ENCODE results near the gene SBF2. TPM values are rescaled to one million over a fixed set of nuclear protein-coding genes. Genes with fewer than 3 reads are reported as not detected.

SBF2 gene
- polyA plus RNA-seq, 1 donor, result 45.4 TPM

DNA sequence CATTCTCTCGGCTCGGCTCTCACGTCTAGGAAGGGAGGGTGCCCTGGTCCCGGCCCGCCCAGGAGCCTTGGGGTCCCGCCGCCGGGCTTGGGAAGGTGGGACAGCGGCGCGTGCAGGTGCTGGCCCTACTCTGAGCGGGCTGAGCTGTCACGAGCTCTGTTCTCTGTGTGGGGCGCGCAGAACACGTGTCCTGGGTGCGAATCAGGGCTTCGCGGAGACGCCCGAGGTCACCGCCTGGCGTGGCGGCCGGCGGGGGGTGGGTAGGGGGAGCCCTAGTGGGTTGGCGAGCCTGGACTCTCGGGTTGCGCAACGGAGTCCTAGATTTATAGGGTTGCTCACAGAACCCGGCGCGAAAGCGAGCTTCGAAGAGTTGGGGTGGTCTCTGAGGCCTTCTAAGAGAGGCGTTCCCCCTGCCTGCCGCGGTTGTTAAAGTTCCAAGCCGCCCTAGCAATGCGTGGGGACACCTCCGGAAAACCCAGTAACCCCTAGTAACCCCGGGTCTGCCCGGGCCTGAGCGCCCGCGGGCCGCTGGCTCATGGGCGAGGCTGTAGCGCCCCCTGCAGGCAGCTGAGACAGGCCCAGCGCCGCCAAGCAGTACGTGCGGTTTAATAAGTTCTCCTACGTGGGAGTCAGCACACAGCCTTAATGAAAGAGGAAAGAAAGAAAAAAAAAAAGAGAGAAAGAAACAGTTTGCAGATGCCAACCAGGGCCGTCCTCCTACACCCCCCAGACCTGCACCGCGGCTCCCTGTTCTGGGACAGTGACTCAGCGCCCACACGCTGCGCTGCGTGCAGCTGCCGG is 13.6 kb upstream of the SBF2 start:
- DNase-seq, result peak; percentile 77 to 83
- Histone ChIP-seq H3K27ac (ENCODE audit: low read length) (no peak overlapping the region), H3K27me3 (ENCODE audit: control insufficient read depth, insufficient read depth, low read length) (peaks cover 17% of the 10 kb centered on the region), H3K9me3 (ENCODE audit: control insufficient read depth, low read depth, low read length) (peaks cover 6% of the 10 kb centered on the region), H3K4me3 (ENCODE audit: low read length) (peak overlapping the region; percentile 78), H3K4me1 (ENCODE audit: control insufficient read depth, insufficient read depth, low read length) (peaks cover 15% of the 10 kb centered on the region), H3K36me3 (ENCODE audit: control insufficient read depth, insufficient read depth, low read length) (no peaks in the 10 kb centered on the region)
- WGBS (ENCODE audit: insufficient coverage, low lambda C conversion rate), result 0% methylated on average over 1 of the region's 62 CpGs

DNA sequence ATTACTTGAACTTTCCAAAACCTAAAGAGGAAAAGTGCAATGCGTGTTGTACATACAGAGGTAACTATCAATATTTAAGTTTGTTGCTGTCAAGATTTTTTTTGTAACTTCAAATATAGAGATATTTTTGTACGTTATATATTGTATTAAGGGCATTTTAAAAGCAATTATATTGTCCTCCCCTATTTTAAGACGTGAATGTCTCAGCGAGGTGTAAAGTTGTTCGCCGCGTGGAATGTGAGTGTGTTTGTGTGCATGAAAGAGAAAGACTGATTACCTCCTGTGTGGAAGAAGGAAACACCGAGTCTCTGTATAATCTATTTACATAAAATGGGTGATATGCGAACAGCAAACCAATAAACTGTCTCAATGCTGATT is 13.0 kb upstream of the SBF2 start:
- Histone ChIP-seq H3K36me3 (ENCODE audit: control insufficient read depth, insufficient read depth, low read length) (no peaks in the 10 kb centered on the region), H3K4me1 (ENCODE audit: control insufficient read depth, insufficient read depth, low read length) (peaks cover 20% of the 10 kb centered on the region), H3K9me3 (ENCODE audit: control insufficient read depth, low read depth, low read length) (peaks cover 6% of the 10 kb centered on the region), H3K27me3 (ENCODE audit: control insufficient read depth, insufficient read depth, low read length) (peaks cover 17% of the 10 kb centered on the region), H3K27ac (ENCODE audit: low read length) (no peak overlapping the region), H3K4me3 (ENCODE audit: low read length) (peak overlapping the region; percentile 78)
- DNase-seq, result peak in 1 of 2 donors; percentile 16
- WGBS (ENCODE audit: insufficient coverage, low lambda C conversion rate), result 40% methylated on average over 1 of the region's 9 CpGs

DNA sequence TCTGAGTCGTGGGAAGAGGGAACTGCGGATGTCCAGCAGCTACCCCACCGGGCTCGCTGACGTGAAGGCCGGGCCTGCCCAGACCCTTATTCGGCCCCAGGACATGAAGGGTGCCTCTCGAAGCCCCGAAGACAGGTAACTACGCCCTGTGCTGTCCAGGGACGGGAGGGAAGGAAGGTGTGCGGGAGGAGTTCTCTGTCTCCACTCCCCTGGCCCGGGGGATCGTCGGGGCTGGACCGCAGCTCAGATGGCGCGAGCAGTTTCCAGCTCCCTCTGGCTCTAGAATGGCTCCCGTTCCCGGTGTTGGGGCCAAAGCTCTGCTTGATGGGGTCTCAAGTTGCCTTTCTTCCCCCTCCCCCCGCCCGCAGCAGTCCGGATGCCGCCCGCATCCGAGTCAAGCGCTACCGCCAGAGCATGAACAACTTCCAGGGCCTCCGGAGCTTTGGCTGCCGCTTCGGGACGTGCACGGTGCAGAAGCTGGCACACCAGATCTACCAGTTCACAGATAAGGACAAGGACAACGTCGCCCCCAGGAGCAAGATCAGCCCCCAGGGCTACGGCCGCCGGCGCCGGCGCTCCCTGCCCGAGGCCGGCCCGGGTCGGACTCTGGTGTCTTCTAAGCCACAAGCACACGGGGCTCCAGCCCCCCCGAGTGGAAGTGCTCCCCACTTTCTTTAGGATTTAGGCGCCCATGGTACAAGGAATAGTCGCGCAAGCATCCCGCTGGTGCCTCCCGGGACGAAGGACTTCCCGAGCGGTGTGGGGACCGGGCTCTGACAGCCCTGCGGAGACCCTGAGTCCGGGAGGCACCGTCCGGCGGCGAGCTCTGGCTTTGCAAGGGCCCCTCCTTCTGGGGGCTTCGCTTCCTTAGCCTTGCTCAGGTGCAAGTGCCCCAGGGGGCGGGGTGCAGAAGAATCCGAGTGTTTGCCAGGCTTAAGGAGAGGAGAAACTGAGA is 12.2 kb upstream of the SBF2 start:
- WGBS (ENCODE audit: insufficient coverage, low lambda C conversion rate), result no CpG with 5 or more reads among the region's 65 CpGs
- peak overlapping the region; percentile 87 for H3K27ac ChIP-seq (ENCODE audit: low read length)
- peaks cover 22% of the 10 kb centered on the region for H3K4me1 ChIP-seq (ENCODE audit: control insufficient read depth, insufficient read depth, low read length)
- DNase-seq, result peak in 1 of 2 donors; percentile 57
- peaks cover 6% of the 10 kb centered on the region for H3K9me3 ChIP-seq (ENCODE audit: control insufficient read depth, low read depth, low read length)
- H3K4me3 ChIP-seq (ENCODE audit: low read length), result peak overlapping the region; percentile 78
- H3K27me3 ChIP-seq (ENCODE audit: control insufficient read depth, insufficient read depth, low read length), result peaks cover 17% of the 10 kb centered on the region
- no peaks in the 10 kb centered on the region for H3K36me3 ChIP-seq (ENCODE audit: control insufficient read depth, insufficient read depth, low read length)

DNA sequence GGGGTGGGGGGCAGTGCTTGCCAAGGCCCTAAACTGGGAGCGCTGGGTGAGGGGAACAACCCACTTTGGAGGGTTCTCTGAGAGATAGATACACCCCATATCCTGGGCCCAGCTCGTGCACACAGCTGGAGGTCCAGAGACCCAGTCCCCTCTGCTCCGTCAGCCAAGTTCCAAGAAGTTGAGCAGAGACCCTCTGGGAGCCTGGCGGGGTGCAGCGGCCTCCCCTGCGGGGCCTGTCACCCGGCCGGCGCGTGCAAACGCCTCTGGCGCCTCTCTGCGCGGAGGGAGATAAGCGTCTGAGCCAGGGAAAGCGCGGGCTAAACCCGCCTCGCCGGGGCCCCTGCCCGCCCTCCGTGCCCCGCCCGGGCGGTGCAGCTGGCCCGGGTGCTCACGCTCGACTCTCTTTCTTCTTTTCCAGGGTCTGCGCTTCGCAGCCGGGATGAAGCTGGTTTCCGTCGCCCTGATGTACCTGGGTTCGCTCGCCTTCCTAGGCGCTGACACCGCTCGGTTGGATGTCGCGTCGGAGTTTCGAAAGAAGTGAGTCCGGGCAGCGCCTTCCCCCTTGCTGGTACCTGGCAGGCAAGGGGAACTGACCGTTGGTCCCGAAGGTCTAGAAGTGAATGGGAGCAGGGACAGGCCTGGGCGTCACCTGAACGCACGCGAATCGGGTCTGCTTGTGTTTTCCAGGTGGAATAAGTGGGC is 11.4 kb upstream of the SBF2 start:
- Histone ChIP-seq H3K27ac (ENCODE audit: low read length) (peak overlapping the region; percentile 87), H3K36me3 (ENCODE audit: control insufficient read depth, insufficient read depth, low read length) (no peaks in the 10 kb centered on the region), H3K9me3 (ENCODE audit: control insufficient read depth, low read depth, low read length) (peaks cover 6% of the 10 kb centered on the region), H3K27me3 (ENCODE audit: control insufficient read depth, insufficient read depth, low read length) (peaks cover 17% of the 10 kb centered on the region), H3K4me1 (ENCODE audit: control insufficient read depth, insufficient read depth, low read length) (peaks cover 22% of the 10 kb centered on the region), H3K4me3 (ENCODE audit: low read length) (peak overlapping the region; percentile 78)
- DNase-seq, result peak in 1 of 2 donors; percentile 78
- WGBS (ENCODE audit: insufficient coverage, low lambda C conversion rate), result no CpG with 5 or more reads among the region's 51 CpGs

DNA sequence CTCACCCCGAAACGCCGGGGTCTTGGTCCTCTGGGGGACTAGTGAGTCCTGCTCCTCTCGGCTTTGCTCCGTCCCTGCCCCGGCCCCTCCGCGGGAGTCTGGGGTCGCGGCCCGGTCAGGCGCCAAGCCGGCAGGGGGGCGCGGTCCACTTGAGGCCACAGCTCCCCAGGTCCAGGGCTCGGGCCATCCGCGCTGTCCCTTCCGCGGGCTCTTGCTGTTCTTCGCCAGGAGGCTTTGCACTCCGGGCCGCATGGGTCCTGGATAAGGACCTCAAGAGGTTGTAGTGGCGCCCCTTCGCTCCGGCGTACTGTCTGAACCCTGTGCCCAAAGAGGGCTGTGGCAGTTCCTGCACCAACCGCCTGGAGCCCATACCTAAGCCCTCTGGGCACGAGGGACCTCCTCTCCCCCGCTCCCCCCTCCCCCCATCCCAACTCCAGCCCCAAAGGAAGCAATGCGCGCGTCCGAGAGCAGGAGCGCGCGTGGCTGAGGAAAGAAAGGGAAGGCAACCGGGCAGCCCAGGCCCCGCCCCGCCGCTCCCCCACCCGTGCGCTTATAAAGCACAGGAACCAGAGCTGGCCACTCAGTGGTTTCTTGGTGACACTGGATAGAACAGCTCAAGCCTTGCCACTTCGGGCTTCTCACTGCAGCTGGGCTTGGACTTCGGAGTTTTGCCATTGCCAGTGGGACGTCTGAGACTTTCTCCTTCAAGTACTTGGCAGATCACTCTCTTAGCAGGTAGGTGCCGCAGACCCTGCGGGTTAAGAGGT is 10.7 kb upstream of the SBF2 start, which contains the start of gene ADM:
TSS of gene ADM (plus strand) at position 579 of the 767 bp plus-strand sequence. CDS start 628 bp downstream, outside the sequence.
- Histone ChIP-seq H3K36me3 (ENCODE audit: control insufficient read depth, insufficient read depth, low read length) (no peaks in the 10 kb centered on the region), H3K4me1 (ENCODE audit: control insufficient read depth, insufficient read depth, low read length) (peaks cover 22% of the 10 kb centered on the region), H3K4me3 (ENCODE audit: low read length) (peak within 1 kb of the TSS; percentile 78), H3K27ac (ENCODE audit: low read length) (peak within 1 kb of the TSS; percentile 87), H3K27me3 (ENCODE audit: control insufficient read depth, insufficient read depth, low read length) (peaks cover 17% of the 10 kb centered on the region), H3K9me3 (ENCODE audit: control insufficient read depth, low read depth, low read length) (peaks cover 6% of the 10 kb centered on the region)
- WGBS (ENCODE audit: insufficient coverage, low lambda C conversion rate), result no CpG with 5 or more reads among the region's 48 CpGs
- peak; percentile 80 to 86 for DNase-seq

DNA sequence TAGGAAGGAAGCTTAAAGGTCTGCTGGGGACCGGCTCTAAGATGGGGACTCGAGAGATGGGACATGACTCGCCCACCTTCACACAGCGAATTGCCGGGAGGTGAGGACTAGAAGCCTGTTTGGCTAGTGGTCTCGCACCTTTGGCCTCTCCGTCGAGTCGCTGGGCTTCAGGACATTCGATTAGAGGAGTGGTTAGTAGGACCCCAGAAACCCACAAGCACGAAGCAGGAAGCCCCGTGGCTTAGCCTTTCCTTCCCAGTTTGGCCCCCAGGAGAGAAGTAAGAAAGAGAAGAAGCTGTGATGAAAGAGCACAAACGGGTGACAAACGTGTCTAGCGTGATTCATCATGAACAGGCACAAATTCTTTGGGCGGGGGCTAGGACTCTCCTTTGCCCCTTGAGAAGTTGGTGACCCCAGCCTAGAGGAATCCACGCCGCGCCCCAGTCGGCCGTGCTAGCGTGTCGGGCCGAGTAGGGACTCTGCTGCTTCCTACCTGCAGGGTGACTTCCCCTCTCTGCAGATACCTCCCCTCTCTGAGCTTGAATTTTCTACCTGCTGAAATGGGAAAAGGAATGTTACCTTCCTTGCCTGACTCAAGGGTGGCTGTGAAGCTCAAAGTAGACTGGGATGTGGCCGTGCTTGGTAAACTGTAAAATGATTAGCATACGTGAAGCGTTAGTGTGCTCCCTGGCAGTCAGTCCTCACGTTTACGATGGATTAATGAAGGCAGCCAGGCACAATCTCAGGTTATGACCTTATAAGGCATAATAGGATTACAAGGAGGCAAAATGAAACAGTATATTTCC is 9.7 kb upstream of the SBF2 start:
- WGBS (ENCODE audit: insufficient coverage, low lambda C conversion rate), result 0% methylated on average over 2 of the region's 29 CpGs
- Histone ChIP-seq H3K27ac (ENCODE audit: low read length) (peak overlapping the region; percentile 87), H3K4me1 (ENCODE audit: control insufficient read depth, insufficient read depth, low read length) (peaks cover 22% of the 10 kb centered on the region), H3K9me3 (ENCODE audit: control insufficient read depth, low read depth, low read length) (peaks cover 6% of the 10 kb centered on the region), H3K36me3 (ENCODE audit: control insufficient read depth, insufficient read depth, low read length) (no peaks in the 10 kb centered on the region), H3K27me3 (ENCODE audit: control insufficient read depth, insufficient read depth, low read length) (peaks cover 17% of the 10 kb centered on the region), H3K4me3 (ENCODE audit: low read length) (peak overlapping the region; percentile 78)
- DNase-seq, result peak; percentile 67 to 81

DNA sequence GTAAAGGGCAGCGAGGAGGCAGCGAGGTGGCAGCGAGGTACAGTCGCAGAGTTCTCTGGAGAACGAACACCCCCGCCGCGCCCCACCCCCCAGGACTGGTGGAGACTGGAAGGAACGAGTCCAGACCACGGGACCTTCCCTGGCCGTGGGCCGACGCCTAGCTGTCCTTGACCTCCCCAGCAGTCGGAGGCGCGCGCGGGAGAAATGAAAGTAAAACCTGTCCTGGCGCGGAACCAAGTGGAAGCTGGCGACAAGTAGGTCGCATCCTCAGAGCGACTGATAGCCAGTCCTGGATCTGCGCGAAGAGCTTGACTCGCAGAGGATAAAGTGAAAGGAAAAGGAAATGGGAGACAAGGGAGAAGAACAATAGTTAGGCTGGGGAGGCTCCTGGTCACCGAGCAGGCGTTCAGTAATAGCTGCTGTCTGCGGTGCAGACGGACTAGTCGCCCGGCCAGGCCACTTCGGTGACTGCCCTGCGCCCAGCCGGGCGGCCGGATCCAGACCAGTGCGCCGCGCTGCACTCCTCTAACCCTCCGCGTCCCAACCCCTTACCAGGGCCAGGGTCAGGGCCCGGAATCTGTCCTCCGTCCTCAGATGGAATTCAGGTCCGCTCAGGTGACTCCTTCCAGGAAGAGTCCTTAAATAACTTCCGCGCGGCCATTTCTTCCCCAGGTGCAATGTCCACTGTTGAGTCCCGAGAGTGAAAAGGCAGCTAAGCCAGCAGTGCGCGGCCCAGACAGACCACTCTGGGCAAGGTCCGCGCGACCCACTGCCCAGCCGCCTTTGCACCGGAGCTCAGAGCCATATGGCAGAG is 8.9 kb upstream of the SBF2 start:
- H3K9me3 ChIP-seq (ENCODE audit: control insufficient read depth, low read depth, low read length), result peaks cover 6% of the 10 kb centered on the region
- WGBS (ENCODE audit: insufficient coverage, low lambda C conversion rate), result no CpG with 5 or more reads among the region's 56 CpGs
- H3K27me3 ChIP-seq (ENCODE audit: control insufficient read depth, insufficient read depth, low read length), result peaks cover 17% of the 10 kb centered on the region
- peaks cover 18% of the 10 kb centered on the region for H3K4me1 ChIP-seq (ENCODE audit: control insufficient read depth, insufficient read depth, low read length)
- H3K36me3 ChIP-seq (ENCODE audit: control insufficient read depth, insufficient read depth, low read length), result no peaks in the 10 kb centered on the region
- peak; percentile 87 to 94 for DNase-seq
- peak overlapping the region; percentile 87 for H3K27ac ChIP-seq (ENCODE audit: low read length)
- peak overlapping the region; percentile 78 for H3K4me3 ChIP-seq (ENCODE audit: low read length)

DNA sequence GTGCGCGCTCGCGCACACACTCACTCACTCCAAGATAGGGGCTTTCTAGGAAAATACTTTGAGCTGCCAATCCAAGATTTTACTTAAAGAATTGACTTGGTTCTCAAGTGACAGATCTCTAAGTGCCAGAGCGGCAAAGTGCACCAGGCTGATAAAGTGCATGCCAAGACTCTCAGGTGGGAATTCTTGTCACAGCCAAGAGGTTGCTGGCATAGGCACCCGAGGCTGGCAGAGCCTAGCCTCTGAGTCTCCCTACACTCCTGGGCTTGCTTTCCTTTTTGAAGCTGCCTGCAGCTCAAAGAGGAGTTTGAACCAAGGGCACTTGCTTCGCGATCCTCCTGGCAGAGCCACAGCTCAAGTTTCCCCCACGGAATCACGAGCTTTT is 8.3 kb upstream of the SBF2 start:
- H3K27ac ChIP-seq (ENCODE audit: low read length), result peak overlapping the region; percentile 87
- peak overlapping the region; percentile 78 for H3K4me3 ChIP-seq (ENCODE audit: low read length)
- peaks cover 17% of the 10 kb centered on the region for H3K4me1 ChIP-seq (ENCODE audit: control insufficient read depth, insufficient read depth, low read length)
- peaks cover 4% of the 10 kb centered on the region for H3K9me3 ChIP-seq (ENCODE audit: control insufficient read depth, low read depth, low read length)
- H3K36me3 ChIP-seq (ENCODE audit: control insufficient read depth, insufficient read depth, low read length), result no peaks in the 10 kb centered on the region
- DNase-seq, result no peak
- peaks cover 16% of the 10 kb centered on the region for H3K27me3 ChIP-seq (ENCODE audit: control insufficient read depth, insufficient read depth, low read length)
- no CpG with 5 or more reads among the region's 10 CpGs for whole genome bisulfite sequencing (ENCODE audit: insufficient coverage, low lambda C conversion rate)
